Stimulated activated CD4-positive, alpha-beta T cell treated with anti-CD3 and anti-CD28 coated beads, Interleukin-2, amount 100 ng/mL, for 4 hours (primary cell): ENCODE results near the gene ULK4.
"Not testable (repeated sequence)": the region's sequence is repeated elsewhere in the genome, so short reads cannot be mapped to it uniquely, and the experiment has no call there.

Experiments
- DNase-seq: peaks from one replicate; pipeline ENCODE4 v3.0.0-alpha.2; 2020; ENCODE audit warnings: low read depth

The ULK4 gene

DNA sequence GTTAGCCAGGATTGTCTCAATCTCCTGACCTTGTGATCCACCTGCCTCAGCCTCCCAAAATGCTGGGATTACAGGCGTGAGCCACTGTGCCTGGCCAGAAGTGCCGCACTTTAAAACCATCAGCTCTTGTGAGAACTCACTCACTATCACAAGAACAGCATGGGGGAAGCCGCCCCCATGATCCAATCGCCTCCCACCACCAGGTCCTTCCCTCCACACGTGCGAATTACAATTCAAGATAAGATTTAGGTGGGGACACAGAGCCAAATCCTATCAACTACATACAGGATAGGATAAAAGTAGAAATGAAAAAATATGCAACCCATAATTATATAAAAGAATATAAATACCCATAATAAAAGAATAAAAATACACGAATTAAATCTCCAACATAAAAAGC lies 199.0 kb downstream of the ULK4 start:
- DNase-seq, result not testable (repeated sequence)

DNA sequence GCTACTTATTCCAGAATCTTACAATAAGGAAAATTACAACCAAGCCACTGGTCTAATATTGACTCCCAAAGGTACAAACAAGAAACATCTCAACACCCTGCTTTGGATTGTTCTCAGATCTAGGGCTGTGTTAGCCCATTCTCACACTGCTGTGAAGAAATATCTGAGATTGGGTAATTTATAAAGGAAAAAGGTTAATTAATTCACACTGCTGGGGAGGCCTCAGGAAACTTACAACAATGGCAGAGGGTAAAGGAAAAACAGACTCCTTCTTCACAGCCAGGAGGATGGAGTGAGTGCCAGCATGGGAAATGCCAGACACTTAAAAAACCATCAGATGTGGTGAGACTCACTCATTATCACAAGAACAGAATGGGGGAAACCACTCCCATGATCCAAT lies 208.3 kb downstream of the ULK4 start:
- DNase-seq, result no peak

DNA sequence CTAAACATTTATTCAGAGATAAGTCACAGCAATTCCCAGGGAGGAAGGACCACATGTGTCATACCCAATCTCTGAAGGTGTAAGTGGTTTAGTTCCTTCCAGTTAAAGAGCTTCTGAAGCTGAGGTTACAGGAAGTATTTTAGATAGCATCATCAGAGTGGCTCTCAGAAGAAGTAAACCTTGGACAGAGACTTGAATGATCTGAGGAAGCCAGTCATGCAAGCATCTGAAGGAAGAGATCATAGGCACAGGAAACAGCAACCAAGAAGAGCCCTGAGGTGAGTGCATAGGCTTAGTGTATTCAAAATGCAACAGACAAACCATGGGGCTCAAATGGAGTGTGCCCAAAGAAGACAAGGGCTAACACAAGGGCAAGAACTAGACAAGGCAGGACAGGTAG lies 210.3 kb downstream of the ULK4 start:
- no peak for DNase-seq

DNA sequence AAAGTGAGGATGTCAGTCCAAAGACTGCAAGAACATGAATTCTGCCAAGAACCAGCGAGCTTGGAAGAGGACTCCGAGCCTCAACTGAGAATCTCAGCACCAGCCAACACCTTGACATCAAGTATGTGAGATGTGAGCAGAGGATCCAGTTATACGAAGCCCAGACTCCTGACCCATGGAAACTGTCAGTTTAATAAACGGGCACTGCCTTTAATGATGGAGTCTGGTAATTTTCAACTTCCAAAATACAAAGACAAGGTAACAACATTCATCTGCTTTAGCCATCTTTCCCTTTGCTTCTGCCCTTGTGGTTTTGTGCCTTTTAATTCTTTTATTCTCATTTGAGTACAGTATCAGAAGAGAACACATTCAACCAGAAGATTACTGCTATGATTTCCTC lies 211.9 kb downstream of the ULK4 start:
- DNase-seq, result no peak

- DNase-seq, result no peak
Measured at GRCh38 chr3:41746215-41746614, 215.7 kb downstream of the ULK4 start.

GRCh38 chr3:41742121-41742520 lies 219.8 kb downstream of the ULK4 start:
- DNase-seq, result no peak

GRCh38 chr3:41740374-41740886 lies 221.5 kb downstream of the ULK4 start:
- DNase-seq, result no peak

GRCh38 chr3:41726891-41727290 lies 235.0 kb downstream of the ULK4 start:
- DNase-seq, result no peak

DNA sequence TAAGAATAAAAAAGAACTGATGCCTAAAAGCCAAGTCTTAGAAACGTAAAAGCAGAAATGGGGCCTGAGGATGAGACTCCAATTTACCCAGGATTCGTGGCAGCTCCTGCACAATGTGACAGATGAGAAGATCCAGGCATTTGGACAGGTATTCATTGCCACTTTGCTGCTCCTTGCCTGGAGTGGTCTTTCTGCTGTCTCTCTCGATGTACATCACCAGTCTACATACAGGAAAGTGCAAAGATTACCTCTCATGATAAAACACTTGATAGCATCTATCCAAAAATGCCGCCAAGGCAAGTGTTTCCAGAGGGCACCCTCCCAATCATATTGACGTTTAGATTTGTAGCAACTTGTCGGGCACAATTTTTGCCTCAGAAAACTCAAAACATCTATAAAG lies 244.3 kb downstream of the ULK4 start:
- DNase-seq, result no peak

GRCh38 chr3:41716471-41716870 lies 245.4 kb downstream of the ULK4 start:
- DNase-seq, result no peak

GRCh38 chr3:41715376-41715775 lies 246.5 kb downstream of the ULK4 start:
- no peak for DNase-seq

- DNase-seq, result no peak
Measured at GRCh38 chr3:41711651-41712050, 250.3 kb downstream of the ULK4 start.

- no peak for DNase-seq
Measured at GRCh38 chr3:41710646-41711388, 251.1 kb downstream of the ULK4 start.

- DNase-seq, result not testable (repeated sequence)
Measured at GRCh38 chr3:41709213-41709612, 252.7 kb downstream of the ULK4 start.

GRCh38 chr3:41708176-41708575 lies 253.7 kb downstream of the ULK4 start:
- no peak for DNase-seq

DNA sequence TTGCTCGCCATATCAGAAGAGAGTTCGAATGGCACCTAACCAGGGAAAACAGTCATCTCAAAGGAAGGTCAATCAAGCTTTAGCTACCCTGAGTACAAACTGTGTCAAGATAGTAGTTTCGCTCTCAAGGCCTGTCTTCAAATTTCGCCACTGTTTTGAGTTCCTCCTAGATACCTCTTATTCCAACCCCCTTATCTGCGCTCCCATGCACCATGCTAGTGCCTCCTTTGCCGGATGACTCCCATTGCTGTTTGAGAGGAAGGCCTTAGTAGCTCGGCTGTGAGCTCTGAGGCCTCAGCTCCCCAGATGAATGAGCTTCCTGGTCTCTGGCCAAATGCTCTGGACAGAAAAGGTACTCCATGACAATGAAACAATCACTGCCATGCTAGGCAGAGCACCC lies 256.0 kb downstream of the ULK4 start:
- no peak for DNase-seq

GRCh38 chr3:41701191-41701698 lies 260.7 kb downstream of the ULK4 start:
- no peak for DNase-seq

- no peak for DNase-seq
Measured at GRCh38 chr3:41700155-41700554, 261.7 kb downstream of the ULK4 start.

GRCh38 chr3:41698898-41699297 lies 263.0 kb downstream of the ULK4 start:
- no peak for DNase-seq

GRCh38 chr3:41697702-41698101 lies 264.2 kb downstream of the ULK4 start:
- DNase-seq, result no peak

DNA sequence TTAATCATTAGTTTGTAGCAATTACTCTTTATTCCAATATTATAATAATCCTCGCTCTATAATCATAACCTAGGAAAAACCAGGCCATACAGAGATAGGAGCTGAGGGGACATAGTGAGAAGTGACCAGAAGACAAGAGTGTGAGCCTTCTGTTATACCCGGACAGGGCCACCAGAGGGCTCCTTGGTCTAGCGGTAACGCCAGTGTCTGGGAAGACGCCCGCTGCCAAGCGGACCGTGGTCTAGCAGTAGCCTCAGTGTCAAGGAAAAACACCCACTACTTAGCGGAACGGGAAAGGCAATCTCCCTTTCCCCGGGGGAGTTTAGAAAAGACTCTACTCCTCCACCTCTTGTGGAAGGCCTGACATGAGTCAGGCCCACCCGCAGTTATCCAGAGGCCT lies 266.1 kb downstream of the ULK4 start:
- not testable (repeated sequence) for DNase-seq

- DNase-seq, result no peak
Measured at GRCh38 chr3:41693799-41694198, 268.1 kb downstream of the ULK4 start.

- no peak for DNase-seq
Measured at GRCh38 chr3:41690766-41691563, 270.9 kb downstream of the ULK4 start.
